ENCODE results near the gene MUC5B.

Gene MUC5B

GRCh38 chr11:1224111-1224490, 1.2 kb downstream of the MUC5B start:
- H3K9me3 ChIP-seq (ENCODE audit: low read length): no peaks in the 10 kb centered on the region
- TF ChIP-seq EZH2 (IDR thresholded peaks at IDR 0.05; ENCODE audit: borderline replicate concordance, low read length) (no peak), CTCF (IDR thresholded peaks at IDR 0.05; ENCODE audit: low read length) (no peak)
- no peaks in the 10 kb centered on the region for H3K27me3 ChIP-seq (ENCODE audit: insufficient read depth, low read length)
- H3K4me3 ChIP-seq (ENCODE audit: low read depth, low read length, poor library complexity, severe bottlenecking): no peak overlapping the region
- no peak overlapping the region for H3K4me2 ChIP-seq (ENCODE audit: low read length)
- H3K9me2 ChIP-seq (ENCODE audit: low read depth, low read length): no peaks in the 10 kb centered on the region
- H3K4me1 ChIP-seq (ENCODE audit: insufficient read depth, low read length, severe bottlenecking): no peaks in the 10 kb centered on the region
- H3F3A ChIP-seq (ENCODE audit: insufficient read depth, low read length): no peaks in the 10 kb centered on the region
- H3K36me3 ChIP-seq (ENCODE audit: insufficient read depth, low read length): no peaks in the 10 kb centered on the region
- H3K79me2 ChIP-seq (ENCODE audit: insufficient read depth, low read length): no peaks in the 10 kb centered on the region
- no peaks in the 10 kb centered on the region for H4K20me1 ChIP-seq (ENCODE audit: insufficient read depth, low read length)
- H3K27ac ChIP-seq (ENCODE audit: low read depth, low read length, poor library complexity, severe bottlenecking): no peak overlapping the region
- H2AFZ ChIP-seq (ENCODE audit: low read length): no peak overlapping the region
- no peak overlapping the region for H3K9ac ChIP-seq (ENCODE audit: low read length)

GRCh38 chr11:1224491-1225385, 1.9 kb downstream of the MUC5B start:
- H3K4me3 ChIP-seq (ENCODE audit: low read depth, low read length, poor library complexity, severe bottlenecking): no peak overlapping the region
- H3K9me3 ChIP-seq (ENCODE audit: low read length): no peaks in the 10 kb centered on the region
- no peak overlapping the region for H3K9ac ChIP-seq (ENCODE audit: low read length)
- no peaks in the 10 kb centered on the region for H3F3A ChIP-seq (ENCODE audit: insufficient read depth, low read length)
- no peak overlapping the region for H3K27ac ChIP-seq (ENCODE audit: low read depth, low read length, poor library complexity, severe bottlenecking)
- H3K4me1 ChIP-seq (ENCODE audit: insufficient read depth, low read length, severe bottlenecking): no peaks in the 10 kb centered on the region
- no peak overlapping the region for H3K4me2 ChIP-seq (ENCODE audit: low read length)
- no peaks in the 10 kb centered on the region for H3K27me3 ChIP-seq (ENCODE audit: insufficient read depth, low read length)
- TF ChIP-seq CTCF (IDR thresholded peaks at IDR 0.05; ENCODE audit: low read length) (no peak), EZH2 (IDR thresholded peaks at IDR 0.05; ENCODE audit: borderline replicate concordance, low read length) (no peak)
- no peaks in the 10 kb centered on the region for H3K36me3 ChIP-seq (ENCODE audit: insufficient read depth, low read length)
- H3K79me2 ChIP-seq (ENCODE audit: insufficient read depth, low read length): no peaks in the 10 kb centered on the region
- H2AFZ ChIP-seq (ENCODE audit: low read length): no peak overlapping the region
- no peaks in the 10 kb centered on the region for H3K9me2 ChIP-seq (ENCODE audit: low read depth, low read length)
- no peaks in the 10 kb centered on the region for H4K20me1 ChIP-seq (ENCODE audit: insufficient read depth, low read length)

- no peak overlapping the region for H3K9ac ChIP-seq (ENCODE audit: low read length)
- H3K36me3 ChIP-seq (ENCODE audit: insufficient read depth, low read length): no peaks in the 10 kb centered on the region
- no peak overlapping the region for H3K4me3 ChIP-seq (ENCODE audit: low read depth, low read length, poor library complexity, severe bottlenecking)
- no peaks in the 10 kb centered on the region for H3K9me3 ChIP-seq (ENCODE audit: low read length)
- H3K27ac ChIP-seq (ENCODE audit: low read depth, low read length, poor library complexity, severe bottlenecking): no peak overlapping the region
- H3K9me2 ChIP-seq (ENCODE audit: low read depth, low read length): no peaks in the 10 kb centered on the region
- no peaks in the 10 kb centered on the region for H3K4me1 ChIP-seq (ENCODE audit: insufficient read depth, low read length, severe bottlenecking)
- no peak overlapping the region for H2AFZ ChIP-seq (ENCODE audit: low read length)
- no peaks in the 10 kb centered on the region for H3K27me3 ChIP-seq (ENCODE audit: insufficient read depth, low read length)
- H3F3A ChIP-seq (ENCODE audit: insufficient read depth, low read length): no peaks in the 10 kb centered on the region
- H3K79me2 ChIP-seq (ENCODE audit: insufficient read depth, low read length): no peaks in the 10 kb centered on the region
- TF ChIP-seq CTCF (IDR thresholded peaks at IDR 0.05; ENCODE audit: low read length) (no peak), EZH2 (IDR thresholded peaks at IDR 0.05; ENCODE audit: borderline replicate concordance, low read length) (no peak)
- no peak overlapping the region for H3K4me2 ChIP-seq (ENCODE audit: low read length)
- no peaks in the 10 kb centered on the region for H4K20me1 ChIP-seq (ENCODE audit: insufficient read depth, low read length)
Observed at GRCh38 chr11:1225386-1226225, 2.7 kb downstream of the MUC5B start.

Data from OCI-LY1 (cell line).